Activated CD4-positive, alpha-beta T cell treated with anti-CD3 and anti-CD28 coated beads for 4 hours (primary cell): ENCODE measurements around the gene TEAD4.

Source experiments
- DNase-seq, 2 donors: peaks; one replicate each; pipeline ENCODE4 v3.0.0-alpha.2; 2020

Gene TEAD4

DNA sequence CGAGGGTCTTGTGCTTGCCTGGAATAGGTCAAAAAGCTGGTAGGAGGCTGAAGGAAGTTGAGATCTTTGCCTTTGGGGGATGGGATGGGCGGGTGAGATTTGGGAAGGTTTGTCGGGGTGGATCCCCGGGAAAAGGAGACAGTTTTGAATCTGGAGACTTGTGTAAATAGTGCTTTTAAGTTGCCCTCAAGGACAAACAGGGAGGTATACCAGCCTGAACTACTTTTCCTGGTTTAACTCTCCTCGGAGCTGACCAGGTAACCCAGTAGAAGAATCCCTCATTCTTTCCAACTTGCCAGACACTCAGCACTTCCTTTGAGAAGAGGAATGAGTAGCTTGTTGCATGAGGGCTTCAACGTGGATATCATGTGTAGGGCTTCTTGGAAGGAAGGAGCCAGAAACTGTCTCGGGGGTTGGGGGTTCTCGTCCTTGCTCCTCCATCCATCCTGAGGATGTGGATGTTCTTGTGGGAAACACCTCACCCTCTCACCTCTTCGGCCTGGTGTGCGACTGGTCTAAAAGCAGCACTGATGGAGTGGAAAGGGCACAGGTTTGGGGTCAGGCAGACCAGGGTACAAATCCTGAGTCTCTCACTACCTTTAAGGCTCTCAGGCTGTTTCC is 1.9 kb downstream of the TEAD4 start:
- no peak for DNase-seq

DNA sequence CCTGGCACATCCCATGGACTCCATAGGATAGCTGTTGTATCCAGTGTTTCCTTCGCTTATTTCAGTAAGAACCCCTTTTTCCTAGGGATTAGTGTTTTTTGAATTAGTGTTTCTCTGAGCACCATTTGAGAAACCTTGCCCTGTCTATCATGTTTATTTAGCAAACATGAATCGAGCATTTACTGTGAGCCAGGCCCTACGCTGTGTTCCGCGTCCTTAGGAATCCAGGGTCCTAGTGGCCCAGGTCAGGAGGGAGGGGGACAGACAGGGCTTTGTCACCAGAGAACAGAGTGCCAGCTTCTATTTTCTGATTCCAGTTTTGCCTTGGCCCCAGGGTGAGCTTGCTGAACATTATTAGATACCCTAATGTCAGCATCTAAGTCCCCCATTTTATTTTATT is 2.5 kb downstream of the TEAD4 start:
- no peak for DNase-seq

DNA sequence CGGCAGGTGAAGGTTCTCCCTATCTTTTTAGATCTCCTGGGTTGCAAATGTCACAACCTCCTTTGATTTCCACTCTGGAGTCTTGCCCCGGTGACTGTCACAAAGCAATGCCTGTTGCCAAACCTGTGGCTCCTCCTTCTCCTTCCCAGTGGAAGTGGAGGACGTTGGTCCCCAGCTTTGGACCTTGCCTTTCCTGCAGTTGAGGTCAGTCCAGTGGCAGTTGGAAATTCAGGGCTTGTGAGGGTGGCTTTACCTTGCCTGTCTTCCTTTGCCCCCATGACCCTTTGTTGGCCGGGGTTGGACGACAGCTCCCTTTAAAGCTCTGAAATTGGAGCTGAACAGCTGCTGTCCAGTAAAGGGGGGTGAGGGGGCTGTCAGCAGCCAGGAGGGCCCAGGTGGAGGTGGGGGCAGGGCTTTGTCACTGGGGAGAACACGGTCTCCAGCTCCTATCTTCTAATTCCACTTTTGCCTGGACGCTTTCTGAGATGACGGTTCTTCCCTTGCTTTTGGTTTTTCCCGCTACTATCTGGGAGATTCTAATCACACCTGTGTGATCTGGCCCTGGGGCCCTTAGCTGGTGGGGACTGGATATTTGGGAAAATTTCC is 4.1 kb downstream of the TEAD4 start:
- DNase-seq = no peak

DNA sequence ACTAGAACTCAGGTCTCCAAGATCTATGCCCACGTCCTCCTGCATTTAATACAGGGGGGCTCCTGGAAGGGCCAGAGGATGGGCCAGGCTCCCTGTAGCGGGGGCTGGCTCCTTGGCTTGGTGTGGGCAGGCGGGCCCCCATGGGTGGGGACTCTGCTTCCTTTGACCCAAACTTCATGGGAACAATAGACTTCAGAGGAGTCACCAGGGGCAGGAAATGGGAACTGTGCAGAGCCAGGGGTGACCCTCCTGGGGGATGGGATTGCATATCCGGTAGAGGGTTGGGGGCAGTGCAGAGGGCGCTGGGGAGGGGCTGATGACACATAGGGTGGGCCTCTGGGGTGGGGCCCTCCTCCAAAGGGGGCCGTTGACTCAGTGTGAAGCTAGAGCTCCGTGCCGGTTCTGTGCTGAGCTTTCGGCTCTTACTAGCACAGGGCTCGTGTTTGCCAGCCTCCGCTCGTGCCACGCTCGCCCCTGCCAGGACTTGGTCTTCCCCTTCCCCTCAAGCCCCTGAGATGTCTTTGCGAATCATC is 4.6 kb downstream of the TEAD4 start:
- DNase-seq = no peak

DNA sequence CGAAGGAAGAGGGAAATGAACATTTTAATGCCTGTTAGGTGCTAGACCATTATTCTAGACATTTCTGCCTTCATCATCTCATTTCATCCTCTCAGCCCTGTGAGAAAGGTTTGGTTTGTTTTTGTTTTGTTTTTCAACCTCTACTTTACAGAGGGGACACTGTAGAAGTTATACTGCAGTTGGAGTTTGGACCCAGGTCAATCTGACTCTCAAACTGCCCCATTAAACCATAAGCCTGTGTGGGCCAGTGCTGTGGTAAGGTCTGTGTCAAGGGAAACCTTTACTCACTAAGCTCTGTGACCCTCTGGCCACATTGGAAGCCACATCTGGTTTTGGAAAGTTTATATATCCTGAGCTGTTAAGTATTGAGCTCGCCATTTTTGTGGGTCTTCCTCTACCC is 8.5 kb downstream of the TEAD4 start:
- DNase-seq = no peak

DNA sequence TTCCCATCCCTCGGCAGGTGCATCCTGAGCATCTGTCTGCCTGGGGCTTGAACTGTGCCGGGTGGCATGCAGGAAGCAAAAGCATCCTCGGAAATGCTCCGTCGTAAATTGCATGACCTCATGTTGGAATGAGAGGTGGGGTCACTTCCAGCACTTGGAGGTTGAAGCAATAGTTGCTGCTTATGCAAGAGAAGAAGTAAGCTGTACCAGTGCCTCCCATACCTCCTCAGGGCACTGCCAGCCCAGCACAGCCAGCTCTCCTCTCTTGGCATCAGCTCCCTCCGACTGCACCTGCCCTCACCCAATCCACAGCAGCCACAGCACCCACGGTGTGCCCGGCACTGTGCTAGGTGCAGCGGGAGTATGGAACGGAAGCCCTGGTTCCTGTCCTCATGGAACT is 11.5 kb downstream of the TEAD4 start:
- no peak for DNase-seq

DNA sequence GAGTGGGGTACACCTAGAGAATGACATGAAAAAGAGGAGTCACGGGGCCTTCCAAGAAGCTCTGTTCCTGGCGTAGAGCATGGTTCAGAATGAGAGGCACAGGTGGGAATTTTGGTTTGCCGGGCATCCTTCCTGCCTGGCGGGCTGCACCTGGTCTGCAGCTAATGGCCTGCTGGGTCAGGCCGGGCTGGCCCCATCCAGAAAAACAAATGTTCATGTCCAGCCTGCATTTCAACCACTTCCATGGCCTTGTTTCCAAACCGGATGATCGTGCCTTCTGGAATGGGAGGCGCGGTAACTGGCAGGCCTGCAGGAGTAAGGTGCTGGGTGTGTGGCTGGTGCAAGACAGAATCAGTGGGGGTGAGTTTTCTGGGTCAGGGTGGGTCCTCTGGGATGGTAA is 14.4 kb downstream of the TEAD4 start:
- no peak for DNase-seq

DNA sequence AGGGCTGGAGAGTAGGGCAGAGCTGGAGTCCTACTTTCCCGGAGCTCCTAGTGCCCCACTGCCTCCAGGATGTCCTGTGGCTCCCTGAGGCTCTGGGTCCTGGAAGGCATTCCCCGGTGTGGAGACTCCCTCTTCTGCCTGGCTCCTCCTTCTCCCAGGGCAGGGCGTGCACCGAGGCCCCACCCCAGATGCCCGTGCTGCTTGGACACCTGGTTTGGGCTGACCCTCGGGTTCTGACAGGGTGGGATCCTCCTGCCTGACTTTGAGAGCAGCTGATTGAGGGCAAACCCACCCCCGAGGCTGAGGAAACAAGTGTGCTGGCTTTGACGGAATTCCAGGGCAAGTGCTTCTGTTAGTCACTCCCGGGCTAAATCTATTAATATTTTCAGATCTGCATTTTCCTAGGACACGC is 15.4 kb downstream of the TEAD4 start:
- no peak for DNase-seq

DNA sequence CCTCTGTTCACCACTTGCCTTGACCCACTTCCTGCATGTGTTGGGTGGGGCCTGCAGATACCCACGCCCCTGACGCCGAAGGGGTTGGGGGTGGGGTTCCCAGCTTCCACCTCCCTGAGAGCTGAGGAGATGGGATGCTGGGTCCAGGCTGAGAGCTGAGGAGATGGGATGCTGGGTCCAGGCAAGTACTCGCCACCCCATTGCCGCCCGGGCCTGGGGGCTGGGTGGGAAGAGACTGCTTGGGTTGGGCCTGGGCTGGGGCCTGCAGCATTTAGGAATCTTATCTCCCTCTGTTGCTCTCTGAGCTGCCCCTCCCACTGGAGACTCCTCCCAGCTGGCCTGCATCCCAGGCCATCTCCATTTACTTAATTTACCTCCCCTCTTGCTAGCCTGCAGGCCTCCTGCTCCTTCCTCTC is 17.4 kb downstream of the TEAD4 start:
- no peak for DNase-seq

DNA sequence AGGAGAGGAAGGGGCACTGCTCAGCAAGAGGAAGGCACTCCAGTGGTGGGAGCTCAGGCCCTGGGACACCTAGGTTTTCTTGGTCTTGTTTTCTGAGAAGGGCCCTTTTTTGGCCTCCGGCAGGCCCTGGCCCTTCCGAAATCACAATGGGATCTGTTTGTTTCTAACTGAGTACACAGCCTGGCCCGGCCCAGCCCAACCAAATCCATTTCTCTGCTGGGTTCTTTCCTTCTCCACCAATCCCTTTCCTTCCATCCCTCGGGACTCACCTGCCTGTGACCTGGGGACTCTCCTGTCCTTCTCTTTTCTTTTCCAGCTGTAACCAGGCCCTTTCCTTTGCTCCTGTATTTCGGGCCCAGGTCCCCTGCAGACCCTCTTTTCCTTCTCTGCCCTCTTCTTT is 18.6 kb downstream of the TEAD4 start:
- DNase-seq = no peak

DNA sequence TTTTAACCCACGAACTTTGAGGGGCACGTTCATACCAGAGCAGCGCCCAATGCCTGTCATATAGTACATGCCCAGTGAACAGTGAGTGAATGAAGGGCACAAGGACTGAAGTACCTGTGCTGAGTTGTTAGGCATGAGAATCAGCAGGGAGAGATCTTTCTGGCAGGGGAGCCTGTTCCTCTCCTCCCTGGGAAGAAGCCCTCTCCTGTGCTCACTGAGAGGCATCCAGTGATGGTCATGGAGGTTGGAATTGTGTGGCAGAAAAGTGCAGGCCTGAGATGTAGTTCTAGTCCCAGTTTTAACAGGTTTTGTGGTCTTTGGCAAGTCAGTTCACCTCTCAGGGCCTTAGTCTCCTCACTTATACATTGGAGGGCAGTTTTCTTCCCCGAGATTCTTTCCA is 20.6 kb downstream of the TEAD4 start:
- no peak for DNase-seq

DNA sequence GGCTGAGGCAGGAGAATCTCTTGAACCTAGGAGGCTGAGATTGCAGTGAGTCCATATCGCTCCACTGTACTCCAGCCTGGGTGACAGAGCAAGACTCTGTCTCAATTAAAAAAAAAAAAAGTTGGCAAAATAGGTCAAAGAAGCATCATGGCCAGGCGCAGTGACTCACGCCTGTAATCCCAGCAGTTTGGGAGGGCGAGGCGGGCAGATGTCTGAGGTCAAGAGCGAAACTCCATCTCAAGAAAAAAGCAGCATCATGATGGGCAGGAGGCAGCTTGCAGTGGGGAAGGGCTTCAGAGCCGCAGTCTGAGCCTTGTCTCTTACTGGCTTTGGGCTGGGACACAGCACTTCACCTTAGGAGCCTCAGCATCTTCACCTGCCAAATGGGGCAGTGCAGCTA is 21.4 kb downstream of the TEAD4 start:
- no peak for DNase-seq

DNA sequence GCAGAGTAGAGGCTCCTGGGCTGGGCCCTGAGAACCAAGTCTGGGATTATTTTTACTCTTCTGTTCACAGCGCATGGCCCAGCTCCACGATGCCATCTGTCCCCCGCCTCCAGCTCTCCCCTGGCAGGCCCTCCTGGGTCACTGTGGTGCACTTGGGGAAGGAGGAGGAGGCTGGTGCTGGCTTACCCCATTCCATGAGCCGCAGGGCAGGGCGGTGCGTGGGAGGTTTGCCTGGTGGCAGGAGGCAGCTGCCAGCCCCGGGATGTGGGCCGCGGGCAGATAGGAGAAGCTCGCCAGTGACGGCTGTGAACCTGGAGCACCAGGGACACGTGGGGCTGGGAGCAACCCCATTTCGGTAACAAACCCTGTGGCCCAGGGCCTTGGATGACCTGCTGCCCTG is 23.2 kb downstream of the TEAD4 start:
- DNase-seq = no peak

DNA sequence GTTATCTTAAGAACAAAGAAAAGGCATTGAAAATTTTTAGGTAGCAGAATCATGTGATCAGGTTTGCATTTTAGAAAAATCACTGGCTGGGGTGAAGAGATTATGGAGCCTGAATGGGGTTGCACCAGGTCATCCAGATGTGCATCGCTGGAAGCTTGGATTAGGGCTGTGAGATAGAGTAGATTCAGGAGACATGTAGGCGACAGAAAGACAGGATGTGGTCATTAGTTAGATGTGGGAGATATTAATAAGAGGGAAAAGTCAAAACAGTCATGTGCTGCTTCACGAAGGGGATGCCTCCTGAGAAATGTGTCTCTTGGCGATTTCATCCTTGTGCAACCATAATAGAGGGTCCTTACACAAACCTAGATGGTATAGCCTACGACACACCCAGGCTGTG is 25.1 kb downstream of the TEAD4 start:
- DNase-seq = no peak

DNA sequence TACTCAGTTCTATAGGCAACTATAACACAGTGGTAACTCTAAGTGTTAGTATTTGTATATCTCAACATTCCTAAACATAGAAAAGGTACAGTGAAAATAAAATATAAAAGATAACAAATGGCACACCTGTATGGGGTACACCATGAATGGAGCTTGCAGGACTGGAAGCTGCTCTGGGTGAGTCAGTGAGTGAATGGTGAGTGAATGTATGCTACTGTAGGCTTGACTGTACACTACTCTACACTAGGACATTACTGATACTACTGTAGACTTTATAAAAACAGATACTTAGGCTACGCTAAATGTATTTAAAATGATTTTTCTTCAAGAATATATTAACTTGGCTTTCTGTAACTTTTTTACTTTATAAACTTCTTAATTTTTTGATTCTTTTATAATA is 25.5 kb downstream of the TEAD4 start:
- no peak for DNase-seq

DNA sequence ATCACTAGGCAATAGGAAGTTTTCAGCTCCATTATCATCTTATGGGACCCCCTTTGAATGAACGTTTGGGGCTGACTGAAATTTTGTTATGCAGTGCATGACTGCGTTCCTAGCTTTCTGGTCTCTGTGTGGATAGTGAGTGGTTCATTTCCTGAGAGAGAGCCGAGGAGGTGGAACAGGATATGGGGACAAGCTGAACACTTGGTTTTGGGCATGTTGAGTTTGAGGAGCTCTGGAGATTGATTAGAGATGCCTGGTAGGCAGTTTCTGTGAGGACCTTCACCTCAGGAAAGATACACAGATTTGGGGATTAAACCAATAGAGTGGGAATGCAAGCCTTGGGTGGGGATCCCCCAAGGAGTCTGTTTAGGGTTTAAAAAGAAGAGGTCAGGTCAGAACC is 27.7 kb downstream of the TEAD4 start:
- no peak for DNase-seq

DNA sequence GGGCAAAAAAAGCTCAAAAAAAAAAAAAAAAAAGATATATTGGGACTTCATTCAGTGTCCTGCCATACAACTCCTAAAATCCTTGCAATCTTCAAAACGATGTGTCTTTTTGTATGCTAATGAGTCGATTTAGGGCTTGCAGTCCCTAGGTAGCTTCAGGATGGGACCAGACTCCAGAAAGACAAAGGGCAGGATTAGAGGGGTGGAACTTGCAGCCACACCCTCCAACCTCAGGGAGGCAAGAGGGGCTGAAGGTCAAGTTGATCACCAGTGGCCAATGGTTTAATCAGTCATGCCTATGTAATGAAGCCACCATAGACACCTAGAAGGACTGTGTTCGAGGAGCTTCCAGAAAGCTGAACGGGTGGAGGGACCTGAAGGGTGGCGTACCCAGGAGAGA is 29.3 kb downstream of the TEAD4 start:
- no peak for DNase-seq

DNA sequence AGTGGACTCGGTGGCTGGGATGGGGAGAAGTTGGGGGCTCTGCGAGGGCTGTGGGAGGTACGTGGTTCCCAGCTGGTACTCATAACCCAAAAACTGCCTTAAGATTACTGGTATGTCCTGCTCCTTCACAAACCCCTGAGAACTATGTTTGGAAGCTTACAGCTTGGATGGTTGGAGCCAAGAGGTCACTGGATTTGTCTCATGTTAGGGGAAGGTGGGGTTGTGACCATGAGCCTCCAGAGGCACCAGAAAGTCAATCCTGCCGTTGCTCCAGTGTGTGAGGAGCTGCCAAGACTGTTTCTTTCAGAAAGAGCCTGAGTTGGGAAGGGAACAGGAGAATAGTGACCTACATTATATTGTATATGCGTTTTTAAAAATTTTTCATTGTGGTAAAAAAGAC is 33.5 kb downstream of the TEAD4 start:
- no peak for DNase-seq

DNA sequence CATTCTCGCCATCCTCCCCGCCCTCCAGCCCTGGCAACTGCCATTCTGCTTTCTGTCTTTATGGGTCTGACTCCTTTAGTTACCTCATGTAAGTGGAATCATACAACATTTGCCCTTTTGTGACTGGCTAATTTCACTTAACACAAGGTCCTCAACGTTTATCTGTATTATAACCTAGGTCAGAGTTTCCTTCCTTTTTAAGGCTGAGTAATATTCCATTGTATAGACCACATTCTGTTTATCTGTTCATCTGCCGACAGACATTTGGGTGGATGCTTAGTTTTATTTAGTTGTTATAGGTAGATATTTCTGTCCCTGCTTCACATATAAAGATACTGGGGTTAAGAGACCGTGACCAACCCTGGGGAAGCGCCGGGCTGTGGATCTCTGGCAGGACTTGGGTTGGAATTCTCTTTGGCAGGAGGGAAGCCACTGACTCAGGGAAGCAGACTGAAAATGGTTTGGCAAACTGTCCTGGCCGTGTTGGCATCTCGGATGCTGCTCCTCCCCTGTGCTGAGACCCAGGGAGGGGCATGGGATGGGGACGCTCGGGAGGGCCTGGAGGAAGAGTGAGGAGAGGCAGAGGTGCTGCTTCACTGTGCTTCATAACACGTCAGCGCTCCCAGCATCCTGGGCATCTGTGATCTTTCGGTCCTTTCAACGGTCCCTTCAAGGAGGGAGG is 38.9 kb downstream of the TEAD4 start:
- DNase-seq = no peak

DNA sequence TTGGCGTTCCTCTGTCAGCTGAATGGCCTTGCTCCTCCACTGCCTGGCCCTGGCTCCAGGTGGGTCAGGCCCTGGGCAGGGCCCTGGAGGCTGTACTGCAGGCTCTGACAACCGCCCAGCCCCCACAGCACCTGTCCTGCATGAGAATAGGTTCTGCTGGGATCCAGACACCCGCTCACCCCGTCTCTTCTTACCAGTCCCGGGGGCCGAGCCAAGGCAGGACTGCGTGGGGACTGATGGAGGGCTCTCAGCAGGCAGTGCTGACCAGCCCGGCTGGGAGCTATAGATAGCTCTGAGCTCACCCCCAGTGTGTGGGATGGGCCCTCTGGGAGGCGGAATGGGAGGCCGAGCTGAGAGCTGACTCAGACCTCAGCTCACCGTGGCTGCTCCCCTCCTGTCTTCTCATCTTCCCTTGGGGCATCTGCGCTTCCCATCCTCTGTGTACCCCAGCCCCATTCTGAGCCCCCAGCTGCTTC is 39.6 kb downstream of the TEAD4 start:
- DNase-seq = no peak

DNA sequence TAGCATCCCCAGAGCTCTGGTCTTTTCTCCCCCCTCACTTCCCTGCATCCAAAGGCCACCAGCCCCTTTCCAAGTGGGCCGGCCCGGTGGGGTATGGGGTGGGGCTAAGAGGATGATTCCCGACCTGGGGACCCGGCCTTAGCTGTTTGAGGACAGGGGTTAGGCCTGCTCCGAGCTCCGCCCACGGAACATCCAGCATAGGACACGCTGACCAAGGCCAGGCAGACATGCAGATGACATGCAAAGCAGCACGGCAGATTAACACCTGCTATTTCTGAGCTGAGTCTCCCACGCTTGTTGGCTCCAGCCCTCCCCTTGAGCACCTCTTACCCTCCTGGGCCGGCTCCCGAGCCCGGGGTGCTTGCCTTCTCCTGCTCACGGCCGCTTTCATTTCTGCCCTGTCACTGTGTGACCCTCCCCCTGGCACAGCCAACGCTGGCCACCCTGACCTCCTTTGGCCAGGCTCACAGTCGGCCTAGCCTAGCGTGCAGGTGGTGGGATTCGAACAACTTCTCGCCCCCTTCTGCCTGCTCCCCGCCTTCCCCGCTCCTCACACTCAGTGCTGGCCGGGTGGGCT is 40.2 kb downstream of the TEAD4 start:
- no peak for DNase-seq

DNA sequence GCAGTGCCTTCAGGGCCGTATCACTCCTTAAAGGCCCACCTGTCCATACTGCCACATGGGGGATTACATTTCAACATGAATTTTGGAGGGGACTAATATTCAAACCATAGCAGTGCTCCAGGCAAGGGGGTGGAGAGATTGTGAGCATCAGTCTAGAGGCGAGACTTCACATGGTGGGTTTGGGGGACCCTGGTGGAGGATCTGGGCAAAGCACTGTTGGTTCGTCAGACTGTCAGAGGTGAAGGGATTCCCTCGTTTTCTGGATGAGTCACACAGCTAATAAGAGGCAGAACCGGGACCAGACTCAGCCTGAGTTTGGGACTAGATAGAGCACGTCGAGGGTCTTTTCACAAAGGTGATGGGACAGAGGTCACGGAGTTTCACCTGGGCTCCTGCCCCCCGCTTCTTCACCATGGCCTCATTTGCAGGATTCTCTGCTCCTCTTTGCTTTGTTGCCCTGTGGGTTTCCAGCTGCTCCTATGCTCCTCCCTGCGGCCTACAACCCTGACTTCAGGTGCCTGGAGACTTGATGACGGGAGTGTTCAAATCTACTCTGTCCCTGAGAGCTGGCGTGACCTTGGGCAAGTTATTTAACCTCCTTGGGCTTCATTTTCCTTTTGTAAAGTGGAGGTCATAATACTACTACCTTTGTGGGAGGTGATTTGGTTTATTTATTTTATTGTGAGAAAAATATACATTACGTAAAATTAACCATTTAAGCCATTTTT is 41.5 kb downstream of the TEAD4 start:
- no peak for DNase-seq

DNA sequence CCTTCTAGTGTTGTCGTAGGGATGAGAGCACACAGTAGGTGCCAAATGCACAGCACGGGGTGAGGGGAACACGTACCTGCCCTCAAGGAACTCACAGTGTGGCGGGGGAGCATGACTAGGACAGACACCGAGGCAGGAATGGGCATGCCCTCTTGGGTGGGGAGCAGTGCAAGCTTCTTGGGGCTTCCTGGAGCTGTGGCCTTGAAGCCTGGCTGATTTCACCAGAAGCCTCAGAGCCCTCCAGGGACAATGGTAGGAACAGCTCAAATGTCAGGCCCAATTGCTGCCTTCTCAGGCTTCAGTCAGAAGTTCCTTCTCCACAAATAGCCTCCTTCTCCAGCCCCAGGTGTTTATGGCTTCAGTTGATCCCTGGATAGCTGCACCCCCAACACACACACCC is 43.4 kb downstream of the TEAD4 start:
- DNase-seq = no peak
